Measurements from ENCODE around the gene NDUFA11.

Gene NDUFA11

GRCh38 chr19:5948752-5949564 is 45.4 kb upstream of the NDUFA11 start:
- no peak overlapping the region for H3K4me3 ChIP-seq (ENCODE audit: control insufficient read depth, low read depth, low read length)
- DNase-seq (ENCODE audit: low read depth) = no peak
- no peak for TF ChIP-seq CTCF (IDR thresholded peaks at IDR 0.05; ENCODE audit: control insufficient read depth, insufficient read depth, low read depth, low read length, missing control alignments)

- no peak for TF ChIP-seq CTCF (IDR thresholded peaks at IDR 0.05; ENCODE audit: control insufficient read depth, insufficient read depth, low read depth, low read length, missing control alignments)
- no peak overlapping the region for H3K4me3 ChIP-seq (ENCODE audit: control insufficient read depth, low read depth, low read length)
- DNase-seq (ENCODE audit: low read depth) = no peak
These were observed 43.8 kb upstream of the NDUFA11 start for GRCh38 chr19:5947435-5947834.

- no peak for DNase-seq (ENCODE audit: low read depth)
- no peak overlapping the region for H3K4me3 ChIP-seq (ENCODE audit: control insufficient read depth, low read depth, low read length)
- no peak for TF ChIP-seq CTCF (IDR thresholded peaks at IDR 0.05; ENCODE audit: control insufficient read depth, insufficient read depth, low read depth, low read length, missing control alignments)
These were observed 40.0 kb upstream of the NDUFA11 start for GRCh38 chr19:5943623-5944022.

- H3K4me3 ChIP-seq (ENCODE audit: control insufficient read depth, low read depth, low read length) = no peak overlapping the region
- no peak for TF ChIP-seq CTCF (IDR thresholded peaks at IDR 0.05; ENCODE audit: control insufficient read depth, insufficient read depth, low read depth, low read length, missing control alignments)
- no peak for DNase-seq (ENCODE audit: low read depth)
These were observed 39.5 kb upstream of the NDUFA11 start for GRCh38 chr19:5943045-5943444.

GRCh38 chr19:5941673-5942072 is 38.1 kb upstream of the NDUFA11 start:
- TF ChIP-seq CTCF (IDR thresholded peaks at IDR 0.05; ENCODE audit: control insufficient read depth, insufficient read depth, low read depth, low read length, missing control alignments) = no peak
- no peak overlapping the region for H3K4me3 ChIP-seq (ENCODE audit: control insufficient read depth, low read depth, low read length)
- no peak for DNase-seq (ENCODE audit: low read depth)

GRCh38 chr19:5940260-5941208 is 36.9 kb upstream of the NDUFA11 start:
- H3K4me3 ChIP-seq (ENCODE audit: control insufficient read depth, low read depth, low read length) = no peak overlapping the region
- no peak for TF ChIP-seq CTCF (IDR thresholded peaks at IDR 0.05; ENCODE audit: control insufficient read depth, insufficient read depth, low read depth, low read length, missing control alignments)
- DNase-seq (ENCODE audit: low read depth) = no peak
